ENCODE measurements around the gene FBLN2. TPM values are rescaled to one million over a fixed set of nuclear protein-coding genes. Genes with fewer than 3 reads are reported as not detected.

Gene FBLN2
- polyA plus RNA-seq, 1 donor (not counting 4 experiments of a cell fraction or from before 2014, with no cell fraction given): 0.72 TPM

DNA sequence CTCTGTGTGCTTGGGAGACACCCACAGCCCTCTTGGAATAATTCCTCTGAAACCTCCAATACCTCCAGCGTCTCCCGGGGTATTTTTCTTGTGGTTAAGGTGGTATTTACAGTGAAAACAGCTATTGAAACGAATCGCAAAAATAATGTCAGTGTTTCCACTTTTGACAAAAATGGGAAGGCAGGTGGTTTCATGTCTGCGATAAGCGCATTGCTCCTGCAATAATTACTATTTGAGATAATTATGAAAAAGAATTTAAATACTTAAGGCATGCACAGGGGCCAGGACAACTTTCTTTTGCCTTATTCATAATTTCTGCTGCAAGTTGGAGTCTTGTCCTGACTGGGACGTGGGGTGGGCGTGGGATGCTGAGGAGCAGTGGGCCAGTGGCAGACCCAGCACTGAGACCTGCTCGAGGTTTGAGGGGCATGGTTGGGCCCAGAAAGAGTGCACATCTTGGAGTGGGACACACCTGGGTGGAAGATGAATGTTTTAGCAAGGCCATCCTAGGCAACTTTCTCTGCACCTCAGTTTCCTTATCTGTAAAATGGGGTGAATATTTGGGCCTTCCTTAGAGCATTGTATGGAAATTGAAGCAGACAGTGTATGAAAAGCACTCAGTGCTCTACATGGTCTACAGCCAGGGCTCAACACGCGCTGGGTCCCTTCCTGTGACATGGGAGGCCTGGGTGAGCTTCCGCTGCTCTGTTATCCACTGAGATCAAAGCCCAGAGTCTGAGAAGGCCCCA is 110.5 kb downstream of the FBLN2 start:
- no peak for FAIRE-seq
- no peaks in the 10 kb centered on the region for H3K36me3 ChIP-seq (ENCODE audit: control insufficient read depth in 2 of 2, extremely low read depth in 1 of 2, insufficient read depth in 2 of 2, low read length in 2 of 2)
- no peaks in the 10 kb centered on the region for H3K9me1 ChIP-seq (ENCODE audit: control insufficient read depth, extremely low read depth, insufficient read depth, low read length)
- no peak overlapping the region for H3K4me3 ChIP-seq (ENCODE audit: control insufficient read depth in 2 of 3, extremely low read depth in 1 of 3, insufficient read depth in 2 of 3, low read depth in 1 of 3, low read length in 3 of 3)
- no peak overlapping the region for H3K4me2 ChIP-seq (ENCODE audit: control insufficient read depth, extremely low read depth, insufficient read depth, low read depth, low read length)
- dilution Hi-C loops (cut with MboI; ENCODE audit: extremely low pct_ligation_motif_present, low sequenced_read_pairs): no loop called here
- no peak for TF ChIP-seq EZH2 (IDR thresholded peaks at IDR 0.05; ENCODE audit: low read length)
- TF ChIP-seq, protein P1, sequence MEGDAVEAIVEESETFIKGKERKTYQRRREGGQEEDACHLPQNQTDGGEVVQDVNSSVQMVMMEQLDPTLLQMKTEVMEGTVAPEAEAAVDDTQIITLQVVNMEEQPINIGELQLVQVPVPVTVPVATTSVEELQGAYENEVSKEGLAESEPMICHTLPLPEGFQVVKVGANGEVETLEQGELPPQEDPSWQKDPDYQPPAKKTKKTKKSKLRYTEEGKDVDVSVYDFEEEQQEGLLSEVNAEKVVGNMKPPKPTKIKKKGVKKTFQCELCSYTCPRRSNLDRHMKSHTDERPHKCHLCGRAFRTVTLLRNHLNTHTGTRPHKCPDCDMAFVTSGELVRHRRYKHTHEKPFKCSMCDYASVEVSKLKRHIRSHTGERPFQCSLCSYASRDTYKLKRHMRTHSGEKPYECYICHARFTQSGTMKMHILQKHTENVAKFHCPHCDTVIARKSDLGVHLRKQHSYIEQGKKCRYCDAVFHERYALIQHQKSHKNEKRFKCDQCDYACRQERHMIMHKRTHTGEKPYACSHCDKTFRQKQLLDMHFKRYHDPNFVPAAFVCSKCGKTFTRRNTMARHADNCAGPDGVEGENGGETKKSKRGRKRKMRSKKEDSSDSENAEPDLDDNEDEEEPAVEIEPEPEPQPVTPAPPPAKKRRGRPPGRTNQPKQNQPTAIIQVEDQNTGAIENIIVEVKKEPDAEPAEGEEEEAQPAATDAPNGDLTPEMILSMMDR (optimal IDR thresholded peaks at IDR 0.05 in 1 of 3, IDR thresholded peaks at IDR 0.05 in 1 of 3, conservative IDR thresholded peaks at IDR 0.05 in 1 of 3; ENCODE audit: extremely low read depth in 1 of 3, insufficient read depth in 2 of 3, low read length in 3 of 3): no peak
- no peaks in the 10 kb centered on the region for H3K9me3 ChIP-seq (ENCODE audit: control insufficient read depth, low read depth, low read length)
- no peak overlapping the region for H3K27ac ChIP-seq (ENCODE audit: control insufficient read depth, insufficient read depth, low read length)
- H4K20me1 ChIP-seq (ENCODE audit: control insufficient read depth, extremely low read depth, insufficient read depth, low read length): no peaks in the 10 kb centered on the region
- no peak overlapping the region for H2AFZ ChIP-seq (ENCODE audit: control insufficient read depth, low read length)
- H3K27me3 ChIP-seq (ENCODE audit: control insufficient read depth, extremely low read depth, insufficient read depth, low read length): peaks cover 7% of the 10 kb centered on the region
- H3K4me1 ChIP-seq (ENCODE audit: control insufficient read depth, extremely low read depth, insufficient read depth, low read length): peaks cover 8% of the 10 kb centered on the region
- no peak for DNase-seq (ENCODE audit: low read depth, low spot score)
- no peaks in the 10 kb centered on the region for H3K79me2 ChIP-seq (ENCODE audit: control insufficient read depth, insufficient read depth, low read length)
- H3K9ac ChIP-seq (ENCODE audit: control insufficient read depth, extremely low read depth, insufficient read depth, low read length): no peak overlapping the region

DNA sequence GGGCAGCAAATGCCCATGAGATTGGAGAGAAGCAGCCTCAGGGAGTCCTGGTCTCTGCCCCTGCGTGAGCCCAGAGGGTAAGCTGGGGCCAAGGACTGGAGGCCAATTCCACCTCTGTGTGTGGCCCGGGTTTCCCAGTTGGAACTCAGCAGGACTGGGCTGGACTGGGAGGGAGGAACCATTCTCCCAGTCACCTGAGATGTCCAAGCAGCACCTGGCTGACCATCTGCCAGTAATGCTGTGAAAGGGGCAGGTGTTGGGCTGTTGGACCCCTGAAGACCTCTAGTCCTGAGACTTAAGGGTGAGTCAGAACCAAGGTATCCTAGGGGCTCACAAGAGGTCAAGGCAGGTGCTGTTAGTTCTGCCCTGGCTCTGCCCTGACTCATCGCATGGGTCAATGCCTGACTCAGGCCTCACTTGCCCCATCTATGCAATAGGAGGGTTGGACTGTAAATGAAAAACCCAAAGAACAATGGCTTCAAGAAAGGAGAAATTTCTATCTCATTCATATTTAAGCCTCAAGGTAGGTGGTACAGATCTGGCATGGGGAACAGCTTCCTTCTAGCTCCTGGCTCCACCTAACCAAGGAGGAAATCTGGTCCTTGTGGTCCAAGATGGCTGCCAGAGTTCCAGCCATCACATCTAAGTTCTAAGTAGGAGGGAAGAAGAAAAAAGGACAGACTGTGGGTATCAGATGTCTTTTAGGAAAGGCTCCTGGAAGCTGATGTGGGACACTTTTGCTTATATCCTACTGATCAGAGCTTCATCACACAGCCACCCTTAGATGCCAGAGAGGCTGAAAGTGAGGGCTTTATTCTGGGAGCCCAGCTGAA is 111.3 kb downstream of the FBLN2 start:
- no peaks in the 10 kb centered on the region for H3K9me3 ChIP-seq (ENCODE audit: control insufficient read depth, low read depth, low read length)

More for the DNA sequence above, 111.3 kb downstream of the FBLN2 start:
- dilution Hi-C loops (cut with MboI; ENCODE audit: extremely low pct_ligation_motif_present, low sequenced_read_pairs): no loop called here
- no peaks in the 10 kb centered on the region for H4K20me1 ChIP-seq (ENCODE audit: control insufficient read depth, extremely low read depth, insufficient read depth, low read length)
- peaks cover 7% of the 10 kb centered on the region for H3K27me3 ChIP-seq (ENCODE audit: control insufficient read depth, extremely low read depth, insufficient read depth, low read length)
- H3K4me1 ChIP-seq (ENCODE audit: control insufficient read depth, extremely low read depth, insufficient read depth, low read length): peaks cover 4% of the 10 kb centered on the region
- H3K4me2 ChIP-seq (ENCODE audit: control insufficient read depth, extremely low read depth, insufficient read depth, low read depth, low read length): no peak overlapping the region
- FAIRE-seq (no peak), DNase-seq (ENCODE audit: low read depth, low spot score) (no peak)
- H3K36me3 ChIP-seq (ENCODE audit: control insufficient read depth in 2 of 2, extremely low read depth in 1 of 2, insufficient read depth in 2 of 2, low read length in 2 of 2): no peaks in the 10 kb centered on the region
- TF ChIP-seq, protein P1 (optimal IDR thresholded peaks at IDR 0.05 in 1 of 3, IDR thresholded peaks at IDR 0.05 in 1 of 3, conservative IDR thresholded peaks at IDR 0.05 in 1 of 3; ENCODE audit: extremely low read depth in 1 of 3, insufficient read depth in 2 of 3, low read length in 3 of 3): no peak
- TF ChIP-seq EZH2 (IDR thresholded peaks at IDR 0.05; ENCODE audit: low read length): no peak
- no peaks in the 10 kb centered on the region for H3K79me2 ChIP-seq (ENCODE audit: control insufficient read depth, insufficient read depth, low read length)
- H2AFZ ChIP-seq (ENCODE audit: control insufficient read depth, low read length): no peak overlapping the region
- H3K9ac ChIP-seq (ENCODE audit: control insufficient read depth, extremely low read depth, insufficient read depth, low read length): no peak overlapping the region
- H3K27ac ChIP-seq (ENCODE audit: control insufficient read depth, insufficient read depth, low read length): no peak overlapping the region
- no peak overlapping the region for H3K4me3 ChIP-seq (ENCODE audit: control insufficient read depth in 2 of 3, extremely low read depth in 1 of 3, insufficient read depth in 2 of 3, low read depth in 1 of 3, low read length in 3 of 3)
- H3K9me1 ChIP-seq (ENCODE audit: control insufficient read depth, extremely low read depth, insufficient read depth, low read length): no peaks in the 10 kb centered on the region

All from keratinocyte (primary cell).